C4-2B (cell line): ENCODE results near the gene ARMH4.

Source experiments
- ZFX ChIP-seq: fragments of 450-650 bp; IDR thresholded peaks from 2 replicates; pipeline ENCODE4 v1.6.1; 2017
- TF ChIP-seq, protein P1 (sequence below): fragments of 450-650 bp; conservative IDR thresholded peaks from 2 replicates; pipeline ENCODE4 v1.5.1; 2017; ENCODE audit warnings: mild to moderate bottlenecking

DNA sequence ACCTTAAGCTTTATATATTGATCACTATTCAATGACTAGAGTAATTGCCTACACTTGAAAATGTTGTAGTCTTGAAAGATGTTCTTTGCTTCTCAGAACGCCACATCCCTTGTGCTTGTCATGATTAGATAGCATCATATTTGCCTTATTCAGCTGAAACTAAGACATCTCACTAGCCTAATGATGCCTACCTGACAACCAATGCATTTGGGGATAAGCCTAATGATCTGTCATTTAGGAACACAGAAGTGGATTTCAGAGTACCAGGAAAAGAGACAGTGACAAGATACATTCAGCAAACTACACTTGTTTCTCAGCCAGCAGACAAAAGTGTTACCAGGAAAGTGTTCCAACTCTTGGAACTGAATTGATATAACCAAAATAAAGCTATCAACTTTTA is 83.7 kb downstream of the ARMH4 start:
- TF ChIP-seq, protein P1, sequence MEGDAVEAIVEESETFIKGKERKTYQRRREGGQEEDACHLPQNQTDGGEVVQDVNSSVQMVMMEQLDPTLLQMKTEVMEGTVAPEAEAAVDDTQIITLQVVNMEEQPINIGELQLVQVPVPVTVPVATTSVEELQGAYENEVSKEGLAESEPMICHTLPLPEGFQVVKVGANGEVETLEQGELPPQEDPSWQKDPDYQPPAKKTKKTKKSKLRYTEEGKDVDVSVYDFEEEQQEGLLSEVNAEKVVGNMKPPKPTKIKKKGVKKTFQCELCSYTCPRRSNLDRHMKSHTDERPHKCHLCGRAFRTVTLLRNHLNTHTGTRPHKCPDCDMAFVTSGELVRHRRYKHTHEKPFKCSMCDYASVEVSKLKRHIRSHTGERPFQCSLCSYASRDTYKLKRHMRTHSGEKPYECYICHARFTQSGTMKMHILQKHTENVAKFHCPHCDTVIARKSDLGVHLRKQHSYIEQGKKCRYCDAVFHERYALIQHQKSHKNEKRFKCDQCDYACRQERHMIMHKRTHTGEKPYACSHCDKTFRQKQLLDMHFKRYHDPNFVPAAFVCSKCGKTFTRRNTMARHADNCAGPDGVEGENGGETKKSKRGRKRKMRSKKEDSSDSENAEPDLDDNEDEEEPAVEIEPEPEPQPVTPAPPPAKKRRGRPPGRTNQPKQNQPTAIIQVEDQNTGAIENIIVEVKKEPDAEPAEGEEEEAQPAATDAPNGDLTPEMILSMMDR = no peak
- TF ChIP-seq ZFX = no peak
